ENCODE measurements around the gene RASGRP2.

The RASGRP2 gene

GRCh38 chr11:64694026-64694755 is 49.8 kb downstream of the RASGRP2 start:
- FAIRE-seq = no peak

- no peak for FAIRE-seq
These were observed 51.1 kb downstream of the RASGRP2 start for GRCh38 chr11:64692764-64693331.

GRCh38 chr11:64691543-64691942 is 52.4 kb downstream of the RASGRP2 start:
- no peak for FAIRE-seq

GRCh38 chr11:64690235-64690634 is 53.7 kb downstream of the RASGRP2 start:
- FAIRE-seq = no peak

- FAIRE-seq = no peak
These were observed 55.4 kb downstream of the RASGRP2 start for GRCh38 chr11:64688534-64688982.

- FAIRE-seq = no peak
These were observed 56.1 kb downstream of the RASGRP2 start for GRCh38 chr11:64687643-64688533.

GRCh38 chr11:64687204-64687603 is 56.7 kb downstream of the RASGRP2 start:
- no peak for FAIRE-seq

- no peak for FAIRE-seq
These were observed 57.3 kb downstream of the RASGRP2 start for GRCh38 chr11:64686466-64687170.

- no peak for FAIRE-seq
These were observed 58.4 kb downstream of the RASGRP2 start for GRCh38 chr11:64685536-64685935.

GRCh38 chr11:64684357-64684756 is 59.6 kb downstream of the RASGRP2 start:
- no peak for FAIRE-seq

- FAIRE-seq = no peak
These were observed 62.8 kb downstream of the RASGRP2 start for GRCh38 chr11:64681171-64681570.

- no peak for FAIRE-seq
These were observed 64.1 kb downstream of the RASGRP2 start for GRCh38 chr11:64679846-64680245.

- FAIRE-seq = no peak
These were observed 66.4 kb downstream of the RASGRP2 start for GRCh38 chr11:64677441-64678023.

Measured in endometrium (tissue), 2 donors.